GM21723 (cell line): Measurements from ENCODE around the gene EDRF1.

ENCODE experiments used
- ATAC-seq: cut with Tn5 transposase; IDR thresholded peaks from one replicate; pipeline ENCODE4 v1.9.1; 2021; ENCODE audit warnings: mild to moderate bottlenecking, moderate library complexity; ENCODE audit not compliant: unreplicated experiment

The EDRF1 gene

GRCh38 chr10:125761961-125762360 is 42.5 kb downstream of the EDRF1 start:
- no peak for ATAC-seq

GRCh38 chr10:125762692-125763648 is 43.5 kb downstream of the EDRF1 start:
- ATAC-seq, result no peak

GRCh38 chr10:125765835-125766234 is 46.3 kb downstream of the EDRF1 start:
- ATAC-seq, result no peak

GRCh38 chr10:125766511-125766910 is 47.0 kb downstream of the EDRF1 start:
- no peak for ATAC-seq

GRCh38 chr10:125768219-125768855 is 48.8 kb downstream of the EDRF1 start:
- no peak for ATAC-seq

- ATAC-seq, result no peak
These were observed 49.7 kb downstream of the EDRF1 start for GRCh38 chr10:125769175-125769574.

GRCh38 chr10:125770844-125771243 is 51.3 kb downstream of the EDRF1 start:
- no peak for ATAC-seq

- no peak for ATAC-seq
These were observed 52.8 kb downstream of the EDRF1 start for GRCh38 chr10:125772112-125772863.

GRCh38 chr10:125772864-125773180 is 53.3 kb downstream of the EDRF1 start:
- ATAC-seq, result no peak

- ATAC-seq, result no peak
These were observed 54.4 kb downstream of the EDRF1 start for GRCh38 chr10:125773687-125774543.

- no peak for ATAC-seq
These were observed 55.2 kb downstream of the EDRF1 start for GRCh38 chr10:125774581-125775191.

GRCh38 chr10:125775491-125776106 is 56.1 kb downstream of the EDRF1 start, which contains the start of gene MMP21:
TSS of gene MMP21 (minus strand) at chr10:125775821. CDS start at chr10:125775821, 0 bp downstream.
- no peak for ATAC-seq

GRCh38 chr10:125777806-125778205 is 58.3 kb downstream of the EDRF1 start:
- ATAC-seq, result no peak

GRCh38 chr10:125778556-125778955 is 59.0 kb downstream of the EDRF1 start:
- ATAC-seq, result no peak

- ATAC-seq, result no peak
These were observed 60.2 kb downstream of the EDRF1 start for GRCh38 chr10:125779403-125780327.

GRCh38 chr10:125781374-125781773 is 61.9 kb downstream of the EDRF1 start:
- ATAC-seq, result no peak

- no peak for ATAC-seq
These were observed 62.5 kb downstream of the EDRF1 start for GRCh38 chr10:125782054-125782453.

GRCh38 chr10:125782616-125783015 is 63.1 kb downstream of the EDRF1 start:
- ATAC-seq, result no peak

- no peak for ATAC-seq
These were observed 63.9 kb downstream of the EDRF1 start for GRCh38 chr10:125783408-125783807.
